ENCODE measurements around the gene TKFC.

Gene TKFC, protein sequence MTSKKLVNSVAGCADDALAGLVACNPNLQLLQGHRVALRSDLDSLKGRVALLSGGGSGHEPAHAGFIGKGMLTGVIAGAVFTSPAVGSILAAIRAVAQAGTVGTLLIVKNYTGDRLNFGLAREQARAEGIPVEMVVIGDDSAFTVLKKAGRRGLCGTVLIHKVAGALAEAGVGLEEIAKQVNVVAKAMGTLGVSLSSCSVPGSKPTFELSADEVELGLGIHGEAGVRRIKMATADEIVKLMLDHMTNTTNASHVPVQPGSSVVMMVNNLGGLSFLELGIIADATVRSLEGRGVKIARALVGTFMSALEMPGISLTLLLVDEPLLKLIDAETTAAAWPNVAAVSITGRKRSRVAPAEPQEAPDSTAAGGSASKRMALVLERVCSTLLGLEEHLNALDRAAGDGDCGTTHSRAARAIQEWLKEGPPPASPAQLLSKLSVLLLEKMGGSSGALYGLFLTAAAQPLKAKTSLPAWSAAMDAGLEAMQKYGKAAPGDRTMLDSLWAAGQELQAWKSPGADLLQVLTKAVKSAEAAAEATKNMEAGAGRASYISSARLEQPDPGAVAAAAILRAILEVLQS

GRCh38 chr11:61332797-61333549 is at the start of gene TKFC, which contains the start of gene DDB1:
TSS of gene TKFC (plus strand) at chr11:61333228. CDS start at chr11:61334729, 1,501 bp downstream.
TSS of gene DDB1 (minus strand) at chr11:61333105. CDS start at chr11:61332968, 137 bp downstream.
- Mint-ChIP-seq H3K36me3 (ENCODE audit: low read depth) (peaks cover 56% of the 10 kb centered on the region), H3K27ac (peak within 1 kb of the TSS; percentile 98), H3K27me3 (no peaks in the 10 kb centered on the region), H3K4me3 (peak within 1 kb of the TSS; percentile 91), H3K9me3 (no peaks in the 10 kb centered on the region), H3K4me1 (ENCODE audit: low read depth) (peaks cover 70% of the 10 kb centered on the region)
- DNase-seq, result peak; percentile 98

GRCh38 chr11:61283613-61284012 is 49.4 kb upstream of the TKFC start:
- Mint-ChIP-seq H3K27ac (no peak overlapping the region), H3K4me3 (no peak overlapping the region), H3K4me1 (ENCODE audit: low read depth) (no peaks in the 10 kb centered on the region), H3K9me3 (no peaks in the 10 kb centered on the region), H3K36me3 (ENCODE audit: low read depth) (peaks cover 71% of the 10 kb centered on the region), H3K27me3 (no peaks in the 10 kb centered on the region)
- no peak for DNase-seq

GRCh38 chr11:61287338-61287977 is 45.6 kb upstream of the TKFC start:
- no peak overlapping the region for H3K27ac Mint-ChIP-seq
- DNase-seq, result no peak

DNA sequence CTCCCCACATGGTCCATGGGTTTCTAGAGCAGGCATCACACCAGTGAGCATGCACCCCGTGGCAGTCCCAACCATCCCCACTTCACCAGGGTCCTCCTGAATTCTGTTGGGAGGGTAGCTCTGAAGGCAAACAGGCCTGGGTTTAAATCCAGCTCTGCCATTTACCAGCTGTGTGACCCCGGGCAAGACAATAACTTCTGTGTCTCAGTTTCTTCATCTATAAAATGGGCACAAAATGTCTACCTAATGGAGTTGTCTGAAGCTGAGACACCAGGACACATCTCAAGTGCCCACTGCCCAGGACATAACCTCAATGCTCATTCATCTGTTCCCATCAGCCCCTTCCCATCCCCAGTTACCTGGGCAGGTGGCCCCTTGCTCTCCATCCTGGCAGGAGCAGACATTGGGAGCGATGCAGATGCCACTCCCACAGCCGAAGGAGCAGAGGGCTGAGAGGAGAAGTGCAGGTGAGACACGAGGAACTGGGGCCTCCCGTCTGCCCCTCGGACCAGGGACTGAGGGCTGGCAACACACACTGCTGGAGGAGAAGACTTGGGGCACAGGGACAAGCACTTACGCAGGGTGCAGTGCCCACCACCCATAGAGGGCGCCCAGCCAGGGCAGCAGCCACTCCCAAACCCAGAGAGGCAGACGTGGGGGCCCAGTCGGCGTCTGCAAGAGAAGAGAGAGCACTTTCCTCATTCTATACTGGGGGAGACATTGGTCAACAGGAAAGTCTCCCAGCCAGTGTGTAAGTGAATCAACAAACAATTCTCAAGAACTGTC is 41.9 kb upstream of the TKFC start:
- no peaks in the 10 kb centered on the region for H3K9me3 Mint-ChIP-seq
- H3K27ac Mint-ChIP-seq, result no peak overlapping the region
- H3K27me3 Mint-ChIP-seq, result peaks cover 30% of the 10 kb centered on the region
- peaks cover 19% of the 10 kb centered on the region for H3K4me1 Mint-ChIP-seq (ENCODE audit: low read depth)
- H3K4me3 Mint-ChIP-seq, result no peak overlapping the region
- DNase-seq, result no peak
- H3K36me3 Mint-ChIP-seq (ENCODE audit: low read depth), result peaks cover 30% of the 10 kb centered on the region

More at GRCh38 chr11:61287338-61287977, 45.6 kb upstream of the TKFC start:
- Mint-ChIP-seq H3K4me1 (ENCODE audit: low read depth) (peaks cover 2% of the 10 kb centered on the region), H3K27me3 (peaks cover 15% of the 10 kb centered on the region), H3K4me3 (no peak overlapping the region), H3K9me3 (no peaks in the 10 kb centered on the region), H3K36me3 (ENCODE audit: low read depth) (peaks cover 53% of the 10 kb centered on the region)

DNA sequence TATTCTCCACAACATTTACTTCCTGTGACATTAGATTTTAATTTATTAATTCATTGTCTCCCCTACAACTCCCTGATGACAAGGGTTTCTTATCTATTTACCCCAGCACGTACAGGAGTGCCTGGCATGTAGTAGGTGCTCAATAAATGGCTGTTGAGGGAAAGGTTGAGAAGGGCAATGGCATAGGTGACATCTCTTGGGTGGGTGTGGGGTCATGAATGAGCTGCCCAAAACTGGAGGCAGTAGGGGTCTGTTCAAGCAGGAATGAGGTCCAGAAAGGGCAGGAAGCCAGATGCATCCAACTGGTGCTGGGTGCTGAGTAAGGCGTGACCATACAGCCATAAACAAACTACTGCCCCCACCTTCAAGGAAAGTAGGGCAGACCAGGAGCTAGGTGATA is 40.7 kb upstream of the TKFC start:
- H3K4me3 Mint-ChIP-seq, result peak overlapping the region; percentile 85
- DNase-seq, result no peak
- no peak overlapping the region for H3K27ac Mint-ChIP-seq
- H3K4me1 Mint-ChIP-seq (ENCODE audit: low read depth), result peaks cover 21% of the 10 kb centered on the region
- peaks cover 23% of the 10 kb centered on the region for H3K36me3 Mint-ChIP-seq (ENCODE audit: low read depth)
- peaks cover 30% of the 10 kb centered on the region for H3K27me3 Mint-ChIP-seq
- no peaks in the 10 kb centered on the region for H3K9me3 Mint-ChIP-seq

DNA sequence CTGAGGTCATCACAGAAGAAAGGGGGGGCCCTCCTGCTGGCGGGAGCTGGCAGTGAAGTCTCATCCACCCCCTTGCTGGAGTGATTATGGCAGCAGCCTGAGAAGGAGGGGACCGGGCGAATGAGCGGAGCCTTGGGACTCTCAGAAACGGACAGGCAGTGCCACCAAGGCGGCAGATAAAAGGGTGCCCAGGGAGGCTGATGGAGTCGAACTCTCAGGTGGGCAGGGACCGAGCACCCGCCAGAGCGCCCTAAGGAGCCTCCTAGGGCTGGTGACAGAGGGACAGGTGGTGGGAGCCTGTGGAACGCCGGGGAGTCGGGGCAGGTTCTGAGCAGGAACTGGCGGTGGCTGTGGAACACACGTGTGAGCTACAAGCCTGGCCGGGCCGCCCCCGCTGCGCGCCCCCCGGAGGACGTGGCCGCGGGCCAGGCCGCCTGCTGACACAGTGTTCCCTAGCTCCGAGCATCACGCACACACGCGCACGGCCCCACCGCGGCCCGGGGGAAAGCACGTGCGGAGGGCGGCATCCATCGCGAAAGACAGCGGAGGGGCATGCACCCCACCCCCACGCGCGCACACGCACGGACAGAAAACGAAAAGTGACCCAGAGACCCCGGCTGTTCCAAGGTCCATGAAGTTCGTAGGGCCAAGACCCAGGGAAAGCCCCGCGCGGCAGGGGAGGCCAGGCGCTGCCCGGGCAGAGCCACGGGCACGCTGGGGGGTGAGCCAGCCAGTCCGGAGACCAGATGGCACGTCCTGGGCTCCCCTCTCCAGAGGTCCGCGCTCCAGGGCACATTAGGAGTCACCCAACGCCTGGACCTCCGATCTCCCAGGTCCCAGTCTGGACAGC is 38.9 kb upstream of the TKFC start:
- Mint-ChIP-seq H3K27me3 (peaks cover 30% of the 10 kb centered on the region), H3K4me1 (ENCODE audit: low read depth) (peaks cover 37% of the 10 kb centered on the region), H3K4me3 (peak overlapping the region; percentile 85), H3K27ac (peak overlapping the region; percentile 87), H3K9me3 (no peaks in the 10 kb centered on the region), H3K36me3 (ENCODE audit: low read depth) (peaks cover 14% of the 10 kb centered on the region)
- DNase-seq, result peak; percentile 75

DNA sequence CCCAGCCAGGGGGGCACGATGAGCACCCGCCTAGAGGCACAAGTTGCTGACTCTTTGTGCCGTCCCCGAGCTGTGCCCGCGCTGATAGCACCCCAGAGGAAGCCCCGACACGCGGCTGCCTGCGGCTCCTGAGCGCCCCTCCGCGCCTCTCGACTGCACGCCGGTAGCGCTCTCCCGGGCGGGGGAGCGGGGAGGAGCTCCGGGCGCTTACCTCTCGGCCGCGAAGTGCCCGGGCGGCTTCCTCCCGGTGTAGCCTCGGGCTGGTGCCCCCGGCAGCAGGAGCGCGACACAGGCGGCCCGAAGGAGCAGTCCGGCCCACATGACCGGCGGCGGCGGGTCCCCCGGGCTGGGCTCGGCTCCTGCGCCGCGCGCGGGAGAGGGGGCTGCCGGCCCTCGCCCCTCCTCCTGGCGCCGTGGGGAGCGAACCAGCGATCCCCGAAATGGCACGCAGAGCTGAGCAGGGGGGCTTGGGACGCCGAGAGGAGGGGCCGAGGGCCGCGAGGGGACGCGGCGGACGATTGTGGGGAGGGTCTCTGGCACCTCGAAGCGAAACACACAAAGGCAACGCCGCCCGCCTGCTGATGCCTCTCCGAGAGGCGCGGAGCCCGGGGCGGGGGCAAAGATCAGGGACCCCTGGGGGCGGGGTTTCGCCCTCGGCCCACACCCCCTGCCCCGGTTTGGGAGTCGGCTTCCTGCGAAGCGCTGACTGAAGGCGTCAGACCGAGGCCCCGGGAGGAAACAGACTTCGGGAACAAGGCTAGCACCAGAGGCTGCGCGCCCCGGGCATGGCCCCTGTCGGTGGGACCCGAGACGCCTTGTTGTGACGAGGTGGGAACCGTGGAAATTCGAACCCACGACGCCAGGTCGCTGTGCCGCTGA is 38.1 kb upstream of the TKFC start, which contains the start of gene VWCE:
Gene VWCE (minus strand): TSS at position 600 of the 879 bp plus-strand sequence. CDS start 279 bp downstream, at position 321.
- Mint-ChIP-seq H3K27ac (peak within 1 kb of the TSS; percentile 87), H3K27me3 (peaks cover 30% of the 10 kb centered on the region), H3K9me3 (no peaks in the 10 kb centered on the region), H3K4me3 (peak within 1 kb of the TSS; percentile 85), H3K4me1 (ENCODE audit: low read depth) (peaks cover 42% of the 10 kb centered on the region), H3K36me3 (ENCODE audit: low read depth) (peaks cover 10% of the 10 kb centered on the region)
- DNase-seq, result peak; percentile 86

- DNase-seq, result no peak
- Mint-ChIP-seq H3K4me3 (peak overlapping the region; percentile 68), H3K27me3 (peaks cover 30% of the 10 kb centered on the region), H3K27ac (no peak overlapping the region), H3K4me1 (ENCODE audit: low read depth) (peaks cover 46% of the 10 kb centered on the region), H3K9me3 (no peaks in the 10 kb centered on the region), H3K36me3 (ENCODE audit: low read depth) (peaks cover 10% of the 10 kb centered on the region)
These were observed 37.5 kb upstream of the TKFC start for GRCh38 chr11:61295596-61295926.

DNA sequence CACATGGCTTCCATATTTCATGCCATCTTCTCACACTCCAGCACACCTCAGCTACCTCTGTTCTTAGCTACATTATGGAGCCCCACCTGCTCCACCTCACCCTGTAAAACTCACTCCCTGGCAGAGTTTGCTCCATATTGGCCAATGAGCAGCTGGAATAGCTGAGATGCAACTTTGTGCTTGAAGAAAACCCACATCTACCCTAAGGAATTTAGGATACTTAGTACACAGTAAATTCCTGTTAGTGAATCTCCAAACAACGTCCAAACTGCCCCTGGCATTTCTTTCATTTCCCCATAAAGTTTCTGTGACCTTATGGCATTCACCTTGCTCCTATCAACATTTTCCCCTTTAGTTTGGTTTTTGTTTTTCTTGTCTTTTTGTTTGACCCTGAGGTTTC is 35.7 kb upstream of the TKFC start:
- Mint-ChIP-seq H3K27me3 (peaks cover 16% of the 10 kb centered on the region), H3K27ac (peak overlapping the region; percentile 26), H3K36me3 (ENCODE audit: low read depth) (peaks cover 7% of the 10 kb centered on the region), H3K4me3 (no peak overlapping the region), H3K9me3 (no peaks in the 10 kb centered on the region), H3K4me1 (ENCODE audit: low read depth) (peaks cover 48% of the 10 kb centered on the region)
- DNase-seq, result no peak

GRCh38 chr11:61297746-61298145 is 35.3 kb upstream of the TKFC start:
- H3K27me3 Mint-ChIP-seq, result peaks cover 12% of the 10 kb centered on the region
- no peaks in the 10 kb centered on the region for H3K9me3 Mint-ChIP-seq
- peak overlapping the region; percentile 26 for H3K27ac Mint-ChIP-seq
- peaks cover 7% of the 10 kb centered on the region for H3K36me3 Mint-ChIP-seq (ENCODE audit: low read depth)
- peaks cover 45% of the 10 kb centered on the region for H3K4me1 Mint-ChIP-seq (ENCODE audit: low read depth)
- DNase-seq, result no peak
- H3K4me3 Mint-ChIP-seq, result no peak overlapping the region

GRCh38 chr11:61298663-61299244 is 34.3 kb upstream of the TKFC start:
- Mint-ChIP-seq H3K9me3 (no peaks in the 10 kb centered on the region), H3K4me1 (ENCODE audit: low read depth) (peaks cover 39% of the 10 kb centered on the region), H3K4me3 (no peak overlapping the region), H3K27ac (no peak overlapping the region), H3K36me3 (ENCODE audit: low read depth) (peaks cover 5% of the 10 kb centered on the region), H3K27me3 (peaks cover 6% of the 10 kb centered on the region)
- no peak for DNase-seq

DNA sequence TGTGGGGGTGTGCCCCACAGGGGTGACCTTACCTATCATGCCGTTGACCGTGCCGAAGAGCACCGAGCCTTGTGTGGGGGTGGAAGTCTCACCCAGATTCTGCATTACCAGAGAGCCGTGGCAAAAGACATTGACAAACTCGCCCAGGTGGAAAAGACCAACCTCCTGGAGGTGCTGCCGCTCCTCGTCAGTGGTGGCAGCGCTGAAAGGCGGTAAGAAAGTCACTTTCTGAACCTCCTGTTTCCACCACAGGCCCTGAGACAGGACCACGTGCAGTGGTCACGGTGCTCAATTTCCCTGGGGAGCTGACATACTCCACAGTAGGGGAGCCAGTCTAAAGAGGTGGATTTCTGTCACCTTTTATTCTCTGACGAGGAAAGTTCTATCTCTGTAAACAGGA is 30.5 kb upstream of the TKFC start:
- H3K36me3 Mint-ChIP-seq (ENCODE audit: low read depth), result no peaks in the 10 kb centered on the region
- DNase-seq, result no peak
- no peaks in the 10 kb centered on the region for H3K27me3 Mint-ChIP-seq
- peaks cover 27% of the 10 kb centered on the region for H3K4me1 Mint-ChIP-seq (ENCODE audit: low read depth)
- no peak overlapping the region for H3K27ac Mint-ChIP-seq
- H3K9me3 Mint-ChIP-seq, result no peaks in the 10 kb centered on the region
- no peak overlapping the region for H3K4me3 Mint-ChIP-seq
